Upper lobe of left lung (tissue), 6 donors: ENCODE measurements around the gene PUM2. TPM values are rescaled to one million over a fixed set of nuclear protein-coding genes. Genes with fewer than 3 reads are reported as not detected.

ENCODE experiments used
- ATAC-seq, 2 donors: fragments of 200-7000 bp; cut with Tn5 transposase; one replicate each; pipeline ENCODE4 v1.9.1; 2022; ENCODE audit warnings: mild to moderate bottlenecking in 2 of 2, moderate library complexity in 2 of 2; ENCODE audit not compliant: low FRiP score in 2 of 2
- DNase-seq, 2 donors: peaks; one replicate each; pipeline ENCODE4 v3.0.0-alpha.2; 2019 to 2020
- H3K27ac ChIP-seq, 4 donors: fragments of 200-600 bp; sonication (generic); one replicate each; pipeline ENCODE4 v1.5.1; 2016 to 2019
- H3K27me3 ChIP-seq, 4 donors: fragments of 200-600 bp; sonication (generic); one replicate each; pipeline ENCODE4 v1.5.1; 2017 to 2019
- H3K36me3 ChIP-seq, 4 donors: fragments of 200-600 bp; sonication (generic); one replicate each; pipeline ENCODE4 v1.5.1; 2016 to 2019
- H3K4me1 ChIP-seq, 4 donors: fragments of 200-600 bp; sonication (generic); one replicate each; pipeline ENCODE4 v1.5.1; 2018 to 2019
- H3K4me3 ChIP-seq, 4 donors: fragments of 200-600 bp; sonication (generic); one replicate each; pipeline ENCODE4 v1.5.1; 2017 to 2019; ENCODE audit warnings: mild to moderate bottlenecking in 2 of 4, moderate library complexity in 1 of 4
- H3K9me3 ChIP-seq, 4 donors: fragments of 200-600 bp; sonication (generic); one replicate each; pipeline ENCODE4 v1.5.1; 2018 to 2019
- EP300 ChIP-seq, 4 donors: sonication (generic); formaldehyde crosslinking; IDR thresholded peaks; one replicate each; pipeline ENCODE4 v1.5.1; 2017; ENCODE audit warnings: antibody characterized with exemption in 4 of 4, control low read depth in 2 of 4
- POLR2A ChIP-seq, 4 donors: fragments of 450-650 bp; IDR thresholded peaks; one replicate each; pipeline ENCODE4 v1.5.1; 2016 to 2017; ENCODE audit warnings: antibody characterized with exemption in 4 of 4, mild to moderate bottlenecking in 2 of 4
- POLR2AphosphoS5 ChIP-seq, 2 donors: sonication (generic); formaldehyde crosslinking; IDR thresholded peaks; one replicate each; pipeline ENCODE4 v1.5.1; 2017; ENCODE audit warnings: antibody characterized with exemption in 2 of 2
- WGBS, 2 donors: methylation state at CpG; one replicate each; pipeline ENCODE4 v1.1.5; 2017 to 2018; 5-methylcytosine and 5-hydroxymethylcytosine counted together
- total RNA-seq, 6 donors: library from RNA; depleted of rRNA in 4 of 6; stranded (reverse); fragments of >200 nt in 4 of 6; gene quantifications; one replicate each; pipeline versions ENCODE4 v1.1.0 to v1.2.1, GENCODE V29; 2016 to 2021
- TF ChIP-seq, protein P1 (sequence below), 6 experiments: fragments of 450-650 bp in 4 of 6; fragments of 200-600 bp in 2 of 6; sonication (generic) in 2 of 6; IDR thresholded peaks; one replicate each; pipeline ENCODE4 v1.5.1; 2016 to 2019; ENCODE audit warnings: antibody characterized with exemption in 6 of 6
- donor health status: DM: no; HTN: no; CAD: no; lungs with moderate emphysema.
- donor health status: DM: no; HTN: yes; CAD: no; lungs with severe emphysema.

The PUM2 gene, protein sequence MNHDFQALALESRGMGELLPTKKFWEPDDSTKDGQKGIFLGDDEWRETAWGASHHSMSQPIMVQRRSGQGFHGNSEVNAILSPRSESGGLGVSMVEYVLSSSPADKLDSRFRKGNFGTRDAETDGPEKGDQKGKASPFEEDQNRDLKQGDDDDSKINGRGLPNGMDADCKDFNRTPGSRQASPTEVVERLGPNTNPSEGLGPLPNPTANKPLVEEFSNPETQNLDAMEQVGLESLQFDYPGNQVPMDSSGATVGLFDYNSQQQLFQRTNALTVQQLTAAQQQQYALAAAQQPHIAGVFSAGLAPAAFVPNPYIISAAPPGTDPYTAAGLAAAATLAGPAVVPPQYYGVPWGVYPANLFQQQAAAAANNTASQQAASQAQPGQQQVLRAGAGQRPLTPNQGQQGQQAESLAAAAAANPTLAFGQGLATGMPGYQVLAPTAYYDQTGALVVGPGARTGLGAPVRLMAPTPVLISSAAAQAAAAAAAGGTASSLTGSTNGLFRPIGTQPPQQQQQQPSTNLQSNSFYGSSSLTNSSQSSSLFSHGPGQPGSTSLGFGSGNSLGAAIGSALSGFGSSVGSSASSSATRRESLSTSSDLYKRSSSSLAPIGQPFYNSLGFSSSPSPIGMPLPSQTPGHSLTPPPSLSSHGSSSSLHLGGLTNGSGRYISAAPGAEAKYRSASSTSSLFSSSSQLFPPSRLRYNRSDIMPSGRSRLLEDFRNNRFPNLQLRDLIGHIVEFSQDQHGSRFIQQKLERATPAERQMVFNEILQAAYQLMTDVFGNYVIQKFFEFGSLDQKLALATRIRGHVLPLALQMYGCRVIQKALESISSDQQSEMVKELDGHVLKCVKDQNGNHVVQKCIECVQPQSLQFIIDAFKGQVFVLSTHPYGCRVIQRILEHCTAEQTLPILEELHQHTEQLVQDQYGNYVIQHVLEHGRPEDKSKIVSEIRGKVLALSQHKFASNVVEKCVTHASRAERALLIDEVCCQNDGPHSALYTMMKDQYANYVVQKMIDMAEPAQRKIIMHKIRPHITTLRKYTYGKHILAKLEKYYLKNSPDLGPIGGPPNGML
- total RNA-seq = 100 to 1,000 TPM in 1 of 6 donors, 10 to 100 TPM in 5; 33.1 to 114 (median 86.6) TPM

DNA sequence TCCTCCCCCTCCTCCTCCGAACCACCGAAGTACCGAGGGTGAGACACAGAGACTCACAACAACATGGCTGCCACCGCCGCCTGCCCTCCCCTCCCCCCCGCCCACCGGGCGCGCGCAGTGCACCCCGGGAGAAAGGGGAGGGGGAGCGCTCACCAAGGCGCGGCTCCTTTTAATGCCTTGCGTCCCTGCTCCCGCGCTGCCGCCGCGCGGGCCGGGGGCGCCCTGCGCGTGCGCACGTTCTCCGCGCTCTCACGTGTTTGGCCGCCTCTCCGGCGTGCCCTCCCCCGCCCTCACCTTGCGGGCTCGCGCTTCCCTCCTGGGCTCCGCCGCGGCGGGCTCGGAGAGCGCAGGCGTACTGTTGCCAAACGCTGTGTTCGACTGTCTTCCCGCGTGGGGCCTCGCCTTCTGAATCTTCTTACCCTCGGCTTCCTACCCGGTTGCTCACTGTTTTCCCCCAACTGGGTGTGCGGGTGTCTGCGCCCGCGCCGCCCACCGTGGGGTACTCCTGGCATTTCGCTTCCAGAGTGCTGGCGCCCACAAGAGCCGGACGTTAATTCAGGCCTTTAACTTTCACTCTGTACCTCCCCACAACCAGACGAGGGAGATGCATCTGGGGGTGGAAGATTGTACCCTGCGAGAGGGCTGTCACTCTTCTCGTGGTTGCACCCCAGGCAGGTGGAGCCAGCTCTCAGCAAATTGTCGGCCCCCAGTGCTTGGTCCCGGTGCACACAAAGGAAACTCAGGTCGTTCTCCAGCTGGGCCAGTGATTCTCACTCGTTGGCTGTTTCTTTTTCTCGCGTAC, at the start of gene PUM2:
TSS of gene PUM2 (minus strand) at position 92 of the 802 bp plus-strand sequence. CDS start 23,484 bp downstream, outside the sequence.
- no peaks in the 10 kb centered on the region for H3K27me3 ChIP-seq
- H3K9me3 ChIP-seq = no peaks in the 10 kb centered on the region
- DNase-seq = peak; percentile 95 to 99
- peak in 1 of 4 donors; percentile 67 for TF ChIP-seq EP300 (IDR thresholded peaks at IDR 0.05)
- peak in 3 of 4 donors; percentile 85 to 92 (median 88) for TF ChIP-seq POLR2A (IDR thresholded peaks at IDR 0.05)
- TF ChIP-seq, protein P1, sequence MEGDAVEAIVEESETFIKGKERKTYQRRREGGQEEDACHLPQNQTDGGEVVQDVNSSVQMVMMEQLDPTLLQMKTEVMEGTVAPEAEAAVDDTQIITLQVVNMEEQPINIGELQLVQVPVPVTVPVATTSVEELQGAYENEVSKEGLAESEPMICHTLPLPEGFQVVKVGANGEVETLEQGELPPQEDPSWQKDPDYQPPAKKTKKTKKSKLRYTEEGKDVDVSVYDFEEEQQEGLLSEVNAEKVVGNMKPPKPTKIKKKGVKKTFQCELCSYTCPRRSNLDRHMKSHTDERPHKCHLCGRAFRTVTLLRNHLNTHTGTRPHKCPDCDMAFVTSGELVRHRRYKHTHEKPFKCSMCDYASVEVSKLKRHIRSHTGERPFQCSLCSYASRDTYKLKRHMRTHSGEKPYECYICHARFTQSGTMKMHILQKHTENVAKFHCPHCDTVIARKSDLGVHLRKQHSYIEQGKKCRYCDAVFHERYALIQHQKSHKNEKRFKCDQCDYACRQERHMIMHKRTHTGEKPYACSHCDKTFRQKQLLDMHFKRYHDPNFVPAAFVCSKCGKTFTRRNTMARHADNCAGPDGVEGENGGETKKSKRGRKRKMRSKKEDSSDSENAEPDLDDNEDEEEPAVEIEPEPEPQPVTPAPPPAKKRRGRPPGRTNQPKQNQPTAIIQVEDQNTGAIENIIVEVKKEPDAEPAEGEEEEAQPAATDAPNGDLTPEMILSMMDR (IDR thresholded peaks at IDR 0.05) = peak in 4 of 6 experiments; percentile 12 to 51 (median 34)
- peak; percentile 77 to 81 for TF ChIP-seq POLR2AphosphoS5 (IDR thresholded peaks at IDR 0.05)
- no peaks in the 10 kb centered on the region for H3K36me3 ChIP-seq
- H3K27ac ChIP-seq = peak within 1 kb of the TSS; percentile 93 to 99 (median 98)
- H3K4me3 ChIP-seq = peak within 1 kb of the TSS; percentile 63 to 98 (median 88)
- 1% methylated on average over 10 to 39 of the region's 70 CpGs for WGBS, 2 donors
- peak; percentile 98 for ATAC-seq
- peaks cover 39 to 43% (median 41%) of the 10 kb centered on the region in 4 donors for H3K4me1 ChIP-seq

- 83 to 89% methylated on average over 1 of the region's 1 CpG for WGBS, 2 donors
- TF ChIP-seq POLR2AphosphoS5 (IDR thresholded peaks at IDR 0.05) (no peak), EP300 (IDR thresholded peaks at IDR 0.05) (no peak), POLR2A (IDR thresholded peaks at IDR 0.05) (no peak)
- TF ChIP-seq, protein P1 (IDR thresholded peaks at IDR 0.05) = no peak
- no peak for ATAC-seq
- no peaks in the 10 kb centered on the region for H3K9me3 ChIP-seq
- no peaks in the 10 kb centered on the region for H3K27me3 ChIP-seq
- no peaks in the 10 kb centered on the region for H3K4me1 ChIP-seq
- no peak overlapping the region for H3K4me3 ChIP-seq
- no peak for DNase-seq
- no peaks in the 10 kb centered on the region for H3K36me3 ChIP-seq
- no peak overlapping the region for H3K27ac ChIP-seq
These were observed 49.7 kb upstream of the PUM2 start for GRCh38 chr2:20400306-20400705.

GRCh38 chr2:20398956-20399567, 48.4 kb upstream of the PUM2 start:
- no peak for TF ChIP-seq POLR2A (IDR thresholded peaks at IDR 0.05)
- no peak for TF ChIP-seq EP300 (IDR thresholded peaks at IDR 0.05)
- no peak for TF ChIP-seq POLR2AphosphoS5 (IDR thresholded peaks at IDR 0.05)
- TF ChIP-seq, protein P1 (IDR thresholded peaks at IDR 0.05) = no peak
- Histone ChIP-seq H3K4me1 (no peaks in the 10 kb centered on the region), H3K27ac (no peak overlapping the region), H3K4me3 (no peak overlapping the region), H3K27me3 (no peaks in the 10 kb centered on the region), H3K9me3 (no peaks in the 10 kb centered on the region), H3K36me3 (no peaks in the 10 kb centered on the region)
- WGBS, 2 donors = 68 to 74% methylated on average over 7 of the region's 7 CpGs
- ATAC-seq (no peak), DNase-seq (no peak)
